Sigmoid colon (tissue), 4 donors: ENCODE measurements around the gene SIN3B.

Experiments used
- CTCF ChIP-seq, 4 experiments: fragments of 450-650 bp in 3 of 4; fragments of 200-600 bp in 1 of 4; IDR thresholded peaks; one replicate each; pipeline ENCODE4 v1.5.1; 2016 to 2019; ENCODE audit warnings: antibody characterized with exemption in 4 of 4, mild to moderate bottlenecking in 3 of 4, moderate library complexity in 2 of 4
- EP300 ChIP-seq, 4 donors: sonication (generic); formaldehyde crosslinking; IDR thresholded peaks; one replicate each; pipeline ENCODE4 v1.6.1; 2017; ENCODE audit warnings: antibody characterized with exemption in 4 of 4
- POLR2A ChIP-seq, 2 donors: fragments of 450-650 bp; IDR thresholded peaks; one replicate each; pipeline ENCODE4 v1.6.1; 2016; ENCODE audit warnings: antibody characterized with exemption in 2 of 2, mild to moderate bottlenecking in 2 of 2, moderate library complexity in 2 of 2
- POLR2AphosphoS5 ChIP-seq, 4 donors: sonication (generic); formaldehyde crosslinking; IDR thresholded peaks; one replicate each; pipeline ENCODE4 v1.6.1; 2017; ENCODE audit warnings: antibody characterized with exemption in 4 of 4

GRCh38 chr19:16908759-16909158 is 79.6 kb downstream of the SIN3B start:
- TF ChIP-seq POLR2A (IDR thresholded peaks at IDR 0.05) (no peak), EP300 (IDR thresholded peaks at IDR 0.05) (no peak), CTCF (IDR thresholded peaks at IDR 0.05) (no peak), POLR2AphosphoS5 (IDR thresholded peaks at IDR 0.05) (no peak)
